T-helper 1 cell treated with Interleukin-12 subunit alpha and Interleukin-12 subunit beta and Interleukin-4 antibody, amounts not matched to agents 30 ng/mL and 1 ng/mL, for 36 hours (primary cell): ENCODE measurements around the gene TMEM186. TPM values are rescaled to one million over a fixed set of nuclear protein-coding genes. Genes with fewer than 3 reads are reported as not detected.
"Not testable (repeated sequence)": the region's sequence is repeated elsewhere in the genome, so short reads cannot be mapped to it uniquely, and the experiment has no call there.

Experiments
- intact Hi-C: fragments of 100-400 bp; cut with micrococcal nuclease; formaldehyde crosslinking; loops from one replicate; pipeline ENCODE4 v1.15.1; 2024
- total RNA-seq: library from RNA; stranded (reverse); gene quantifications from 2 replicates; pipeline ENCODE4 v1.2.3, GENCODE V29; 2022

The TMEM186 gene
- total RNA-seq, result 10.4 and 12.8 TPM in 2 replicates

GRCh38 chr16:8797364-8798173 lies at the start of gene TMEM186, which contains the start of gene PMM2:
Gene TMEM186 (minus strand): TSS chr16:8797639. CDS start chr16:8797614, 25 bp downstream.
Gene PMM2 (plus strand): TSS chr16:8797839. CDS start chr16:8797883, 44 bp downstream.
- intact Hi-C loops, result loop anchor here (1.0 to 2.0 kb wide), 12 partner anchors 20 to 342 kb away; partner anchors contain the start of genes ABAT, HAPSTR1 and METTL22

GRCh38 chr16:8847145-8847544 lies 49.7 kb upstream of the TMEM186 start:
- intact Hi-C loops, result no loop called here

GRCh38 chr16:8846401-8846932 lies 49.0 kb upstream of the TMEM186 start:
- intact Hi-C loops, result no loop called here

GRCh38 chr16:8845699-8846298 lies 48.4 kb upstream of the TMEM186 start:
- intact Hi-C loops, result no loop called here

- intact Hi-C loops, result not testable (repeated sequence)
Observed at GRCh38 chr16:8843296-8843695, 45.9 kb upstream of the TMEM186 start.

GRCh38 chr16:8842016-8842415 lies 44.6 kb upstream of the TMEM186 start:
- intact Hi-C loops, result not testable (repeated sequence)

GRCh38 chr16:8837594-8837993 lies 40.2 kb upstream of the TMEM186 start:
- intact Hi-C loops, result not testable (repeated sequence)

- intact Hi-C loops, result not testable (repeated sequence)
Observed at GRCh38 chr16:8836797-8837196, 39.4 kb upstream of the TMEM186 start.

- intact Hi-C loops, result no loop called here
Observed at GRCh38 chr16:8832717-8833105, 35.3 kb upstream of the TMEM186 start.

- intact Hi-C loops, result no loop called here
Observed at GRCh38 chr16:8831871-8832716, 34.7 kb upstream of the TMEM186 start.

GRCh38 chr16:8831450-8831849 lies 34.0 kb upstream of the TMEM186 start:
- intact Hi-C loops, result no loop called here

GRCh38 chr16:8828541-8829165 lies 31.2 kb upstream of the TMEM186 start:
- intact Hi-C loops, result loop anchor here (2.0 kb wide), 1 partner anchor 16 kb away; no protein-coding TSS in a partner anchor

GRCh38 chr16:8826278-8826879 lies 28.9 kb upstream of the TMEM186 start:
- intact Hi-C loops, result no loop called here

- intact Hi-C loops, result no loop called here
Observed at GRCh38 chr16:8822403-8822802, 25.0 kb upstream of the TMEM186 start.

GRCh38 chr16:8819411-8820034 lies 22.1 kb upstream of the TMEM186 start:
- intact Hi-C loops, result loop anchor here (5.0 kb wide), 1 partner anchor 48 kb away; the partner anchor contains the start of gene CARHSP1

- intact Hi-C loops, result loop anchor here (5.0 kb wide), 1 partner anchor 49 kb away; the partner anchor contains the start of gene CARHSP1
Observed at GRCh38 chr16:8818504-8819270, 21.2 kb upstream of the TMEM186 start.

GRCh38 chr16:8816967-8817655 lies 19.7 kb upstream of the TMEM186 start:
- intact Hi-C loops, result loop anchor here (1.0 to 5.0 kb wide), 3 partner anchors 20 to 63 kb away; partner anchors contain the start of genes CARHSP1, PMM2 and TMEM186

GRCh38 chr16:8814095-8814806 lies 16.8 kb upstream of the TMEM186 start:
- intact Hi-C loops, result no loop called here
